K562 (cell line): ENCODE measurements around the gene SAMD13. TPM values are rescaled to one million over a fixed set of nuclear protein-coding genes. Genes with fewer than 3 reads are reported as not detected.

Experiments used
- CHD4 ChIP-seq: fragments of 200-600 bp; sonication (generic); IDR thresholded peaks from 3 replicates; pipeline ENCODE4 v1.6.1; 2012; ENCODE audit warnings: low read depth, mild to moderate bottlenecking, mixed read lengths, low read length, inconsistent platforms; ENCODE audit not compliant: insufficient read depth, insufficient replicate concordance, poor library complexity, severe bottlenecking
- GATAD2A ChIP-seq: fragments of 450-650 bp; IDR thresholded peaks from 2 replicates; pipeline ENCODE4 v1.6.1; 2017
- HCFC1 ChIP-seq: IDR thresholded peaks from 2 replicates; pipeline ENCODE4 v1.6.1; 2012; ENCODE audit warnings: low read depth, low read length, improper control_type of control experiment
- MYNN ChIP-seq, 2 experiments: sonication (generic); formaldehyde crosslinking in 1 of 2; IDR thresholded peaks; 2 replicates each; pipeline versions ENCODE4 v1.5.0 to v1.6.1; 2016 to 2020; ENCODE audit warnings: antibody characterized with exemption in 1 of 2, missing genetic modification reagents in 1 of 2
- PPARD ChIP-seq: fragments of 250-450 bp; sonication (Bioruptor Pico); IDR thresholded peaks from 2 replicates; pipeline ENCODE4 v1.8.0; 2022; ENCODE audit warnings: inconsistent platforms, mild to moderate bottlenecking, moderate library complexity
- RFX5 ChIP-seq: IDR thresholded peaks from 2 replicates; pipeline ENCODE4 v1.6.1; 2011; ENCODE audit warnings: low read depth, mild to moderate bottlenecking, improper control_type of control experiment, low read length
- SMAD1 ChIP-seq: fragments of 150-350 bp; IDR thresholded peaks from 2 replicates; pipeline ENCODE4 v1.6.1; 2014; ENCODE audit warnings: low read length, low read depth; ENCODE audit not compliant: partially characterized antibody
- TEAD1 ChIP-seq, 2 experiments: fragments of 450-650 bp in 1 of 2; sonication (generic) in 1 of 2; formaldehyde crosslinking; IDR thresholded peaks; 2 replicates each; pipeline versions ENCODE4 v1.4.0 to v1.8.0; 2020 to 2022; ENCODE audit warnings: mild to moderate bottlenecking in 2 of 2, missing genetic modification reagents in 1 of 2
- ZNF23 ChIP-seq: fragments of 250-450 bp; sonication (Bioruptor Pico); IDR thresholded peaks from 2 replicates; pipeline ENCODE4 v1.4.0; 2020; ENCODE audit warnings: mild to moderate bottlenecking
- ZNF436 ChIP-seq: fragments of 250-450, 450-650 bp; sonication (Bioruptor Pico); formaldehyde crosslinking; IDR thresholded peaks from 2 replicates; pipeline ENCODE4 v1.7.0; 2020; ENCODE audit warnings: mild to moderate bottlenecking
- ZNF551 ChIP-seq: fragments of 250-450 bp; sonication (Bioruptor Pico); IDR thresholded peaks from 2 replicates; pipeline ENCODE4 v1.5.0; 2021; ENCODE audit warnings: mild to moderate bottlenecking, moderate library complexity
- ZNF584 ChIP-seq: fragments of 200-800 bp; sonication (Bioruptor generic); IDR thresholded peaks from 2 replicates; pipeline ENCODE4 v1.6.1; 2016; ENCODE audit warnings: low read depth, mild to moderate bottlenecking, missing genetic modification characterization, missing compliant biosample characterization
- ZNF589 ChIP-seq: fragments of 200-800 bp; sonication (Bioruptor generic); IDR thresholded peaks from 2 replicates; pipeline ENCODE4 v1.6.1; 2016; ENCODE audit warnings: low read depth, missing genetic modification characterization, missing compliant biosample characterization
- polyA plus RNA-seq, 8 experiments: library from polyadenylated mRNA; depleted of rRNA in 4 of 8; stranded (reverse) in 5 of 8; unstranded in 3 of 8; fragments of >200 nt; fragmentation: Nextera tagmentation in 2 of 8; fragmentation: Illumina TruSeq in 1 of 8; extraction: Ambion mirVana in 2 of 8; extraction: Trizol in 1 of 8; gene quantifications; 2 replicates each; pipeline versions ENCODE4 v1.2.1 to v1.2.3, GENCODE V29; 2011 to 2014; ENCODE audit warnings: inconsistent platforms in 1 of 8, missing spikeins in 1 of 8
- total RNA-seq, 7 experiments: library from RNA; depleted of rRNA in 6 of 7; stranded (reverse); fragments of >200 nt in 6 of 7; fragmentation: Illumina TruSeq in 2 of 7; extraction: Trizol in 2 of 7; gene quantifications; 2 replicates each; pipeline versions ENCODE4 v1.2.1 to v1.2.3, GENCODE V29; 2011 to 2021; ENCODE audit warnings: low replicate concordance in 1 of 7
- TF ChIP-seq, protein P1 (sequence below): fragments of 450-650 bp; formaldehyde crosslinking; IDR thresholded peaks from 2 replicates; pipeline ENCODE4 v1.4.0; 2022; ENCODE audit warnings: mild to moderate bottlenecking, moderate library complexity
- TF ChIP-seq, protein P2 (sequence below): fragments of 450-650 bp; formaldehyde crosslinking; IDR thresholded peaks from 2 replicates; pipeline ENCODE4 v1.4.0; 2020; ENCODE audit warnings: mild to moderate bottlenecking, moderate library complexity
- TF ChIP-seq, protein P3 (sequence below), 2 experiments: fragments of 450-650 bp; IDR thresholded peaks; 2 replicates each; pipeline ENCODE4 v1.6.1; 2018; ENCODE audit warnings: mild to moderate bottlenecking in 2 of 2, low read depth in 1 of 2; ENCODE audit not compliant: partially characterized antibody in 2 of 2
- TF ChIP-seq, protein P4 (sequence below): fragments of 250-450 bp; sonication (Bioruptor Pico); IDR thresholded peaks from 2 replicates; pipeline ENCODE4 v1.8.0; 2022; ENCODE audit warnings: inconsistent platforms, mild to moderate bottlenecking, moderate library complexity, borderline replicate concordance
- TF ChIP-seq, protein P5 (sequence below), 2 experiments: fragments of 200-800 bp in 1 of 2; sonication (Bioruptor generic) in 1 of 2; sonication (generic) in 1 of 2; formaldehyde crosslinking in 1 of 2; IDR thresholded peaks in 1 of 2; conservative IDR thresholded peaks in 1 of 2; 2 replicates each; pipeline versions ENCODE4 v1.5.0 to v1.6.1; 2016 to 2020; ENCODE audit warnings: missing compliant biosample characterization in 1 of 2, missing genetic modification characterization in 1 of 2, missing genetic modification reagents in 1 of 2

SAMD13 gene
- total and polyA plus RNA-seq, 9 of the 15 experiments (the other 6 are each of a cell fraction or from before 2014, with no cell fraction given): 0.78 to 2.7 (median 1.00) TPM

DNA sequence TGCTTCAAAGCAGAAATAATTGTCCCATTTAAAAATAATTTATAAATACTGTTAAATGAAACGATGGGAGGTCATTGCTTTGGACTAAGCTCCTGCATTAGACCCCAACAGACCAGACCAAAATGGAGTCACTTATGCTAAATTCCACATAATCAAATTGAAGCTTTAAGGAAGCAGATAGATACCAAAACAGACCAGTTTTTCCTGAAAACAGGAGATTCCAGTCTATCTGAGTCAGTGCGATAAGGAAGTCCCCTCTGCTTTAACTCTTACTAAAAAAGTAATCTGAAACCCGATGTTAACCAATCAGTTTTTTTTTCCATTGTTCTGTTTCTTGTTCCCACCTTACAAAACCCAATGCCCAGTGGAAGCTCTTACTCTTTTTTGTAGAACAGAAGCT is 80.6 kb downstream of the SAMD13 start (continued):
- TF ChIP-seq ZNF23 (CRISPR knock-in tag) (no peak), RFX5 (no peak), ZNF584 (no peak), ZNF551 (CRISPR knock-in tag) (no peak), MYNN (IDR thresholded peaks at IDR 0.05) (no peak), MYNN (CRISPR knock-in tag; IDR thresholded peaks at IDR 0.05) (no peak), CHD4 (no peak), ZNF436 (CRISPR knock-in tag) (no peak), SMAD1 (no peak), PPARD (CRISPR knock-in tag) (no peak), HCFC1 (no peak), ZNF589 (CRISPR knock-in tag) (0 out of 2 replicates have a peak, but pooled peaks have one; percentile 50), GATAD2A (no peak), TEAD1 (CRISPR knock-in tag; IDR thresholded peaks at IDR 0.05) (0 out of 4 replicates have a peak, but pooled peaks of 1 of the 2 experiments have one; percentile 64)
- TF ChIP-seq, protein P1, sequence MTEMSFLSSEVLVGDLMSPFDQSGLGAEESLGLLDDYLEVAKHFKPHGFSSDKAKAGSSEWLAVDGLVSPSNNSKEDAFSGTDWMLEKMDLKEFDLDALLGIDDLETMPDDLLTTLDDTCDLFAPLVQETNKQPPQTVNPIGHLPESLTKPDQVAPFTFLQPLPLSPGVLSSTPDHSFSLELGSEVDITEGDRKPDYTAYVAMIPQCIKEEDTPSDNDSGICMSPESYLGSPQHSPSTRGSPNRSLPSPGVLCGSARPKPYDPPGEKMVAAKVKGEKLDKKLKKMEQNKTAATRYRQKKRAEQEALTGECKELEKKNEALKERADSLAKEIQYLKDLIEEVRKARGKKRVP: 0 out of 2 replicates have a peak, but pooled peaks have one; percentile 21
- TF ChIP-seq, protein P2, sequence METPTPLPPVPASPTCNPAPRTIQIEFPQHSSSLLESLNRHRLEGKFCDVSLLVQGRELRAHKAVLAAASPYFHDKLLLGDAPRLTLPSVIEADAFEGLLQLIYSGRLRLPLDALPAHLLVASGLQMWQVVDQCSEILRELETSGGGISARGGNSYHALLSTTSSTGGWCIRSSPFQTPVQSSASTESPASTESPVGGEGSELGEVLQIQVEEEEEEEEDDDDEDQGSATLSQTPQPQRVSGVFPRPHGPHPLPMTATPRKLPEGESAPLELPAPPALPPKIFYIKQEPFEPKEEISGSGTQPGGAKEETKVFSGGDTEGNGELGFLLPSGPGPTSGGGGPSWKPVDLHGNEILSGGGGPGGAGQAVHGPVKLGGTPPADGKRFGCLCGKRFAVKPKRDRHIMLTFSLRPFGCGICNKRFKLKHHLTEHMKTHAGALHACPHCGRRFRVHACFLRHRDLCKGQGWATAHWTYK (CRISPR knock-in tag): no peak
- TF ChIP-seq, protein P3, sequence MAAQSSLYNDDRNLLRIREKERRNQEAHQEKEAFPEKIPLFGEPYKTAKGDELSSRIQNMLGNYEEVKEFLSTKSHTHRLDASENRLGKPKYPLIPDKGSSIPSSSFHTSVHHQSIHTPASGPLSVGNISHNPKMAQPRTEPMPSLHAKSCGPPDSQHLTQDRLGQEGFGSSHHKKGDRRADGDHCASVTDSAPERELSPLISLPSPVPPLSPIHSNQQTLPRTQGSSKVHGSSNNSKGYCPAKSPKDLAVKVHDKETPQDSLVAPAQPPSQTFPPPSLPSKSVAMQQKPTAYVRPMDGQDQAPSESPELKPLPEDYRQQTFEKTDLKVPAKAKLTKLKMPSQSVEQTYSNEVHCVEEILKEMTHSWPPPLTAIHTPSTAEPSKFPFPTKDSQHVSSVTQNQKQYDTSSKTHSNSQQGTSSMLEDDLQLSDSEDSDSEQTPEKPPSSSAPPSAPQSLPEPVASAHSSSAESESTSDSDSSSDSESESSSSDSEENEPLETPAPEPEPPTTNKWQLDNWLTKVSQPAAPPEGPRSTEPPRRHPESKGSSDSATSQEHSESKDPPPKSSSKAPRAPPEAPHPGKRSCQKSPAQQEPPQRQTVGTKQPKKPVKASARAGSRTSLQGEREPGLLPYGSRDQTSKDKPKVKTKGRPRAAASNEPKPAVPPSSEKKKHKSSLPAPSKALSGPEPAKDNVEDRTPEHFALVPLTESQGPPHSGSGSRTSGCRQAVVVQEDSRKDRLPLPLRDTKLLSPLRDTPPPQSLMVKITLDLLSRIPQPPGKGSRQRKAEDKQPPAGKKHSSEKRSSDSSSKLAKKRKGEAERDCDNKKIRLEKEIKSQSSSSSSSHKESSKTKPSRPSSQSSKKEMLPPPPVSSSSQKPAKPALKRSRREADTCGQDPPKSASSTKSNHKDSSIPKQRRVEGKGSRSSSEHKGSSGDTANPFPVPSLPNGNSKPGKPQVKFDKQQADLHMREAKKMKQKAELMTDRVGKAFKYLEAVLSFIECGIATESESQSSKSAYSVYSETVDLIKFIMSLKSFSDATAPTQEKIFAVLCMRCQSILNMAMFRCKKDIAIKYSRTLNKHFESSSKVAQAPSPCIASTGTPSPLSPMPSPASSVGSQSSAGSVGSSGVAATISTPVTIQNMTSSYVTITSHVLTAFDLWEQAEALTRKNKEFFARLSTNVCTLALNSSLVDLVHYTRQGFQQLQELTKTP (IDR thresholded peaks at IDR 0.05; ENCODE audit: low read depth in 1 of 2, partially characterized antibody in 2 of 2): no peak
- TF ChIP-seq, protein P4, sequence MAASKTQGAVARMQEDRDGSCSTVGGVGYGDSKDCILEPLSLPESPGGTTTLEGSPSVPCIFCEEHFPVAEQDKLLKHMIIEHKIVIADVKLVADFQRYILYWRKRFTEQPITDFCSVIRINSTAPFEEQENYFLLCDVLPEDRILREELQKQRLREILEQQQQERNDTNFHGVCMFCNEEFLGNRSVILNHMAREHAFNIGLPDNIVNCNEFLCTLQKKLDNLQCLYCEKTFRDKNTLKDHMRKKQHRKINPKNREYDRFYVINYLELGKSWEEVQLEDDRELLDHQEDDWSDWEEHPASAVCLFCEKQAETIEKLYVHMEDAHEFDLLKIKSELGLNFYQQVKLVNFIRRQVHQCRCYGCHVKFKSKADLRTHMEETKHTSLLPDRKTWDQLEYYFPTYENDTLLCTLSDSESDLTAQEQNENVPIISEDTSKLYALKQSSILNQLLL (CRISPR knock-in tag): no peak
- TF ChIP-seq, protein P5, sequence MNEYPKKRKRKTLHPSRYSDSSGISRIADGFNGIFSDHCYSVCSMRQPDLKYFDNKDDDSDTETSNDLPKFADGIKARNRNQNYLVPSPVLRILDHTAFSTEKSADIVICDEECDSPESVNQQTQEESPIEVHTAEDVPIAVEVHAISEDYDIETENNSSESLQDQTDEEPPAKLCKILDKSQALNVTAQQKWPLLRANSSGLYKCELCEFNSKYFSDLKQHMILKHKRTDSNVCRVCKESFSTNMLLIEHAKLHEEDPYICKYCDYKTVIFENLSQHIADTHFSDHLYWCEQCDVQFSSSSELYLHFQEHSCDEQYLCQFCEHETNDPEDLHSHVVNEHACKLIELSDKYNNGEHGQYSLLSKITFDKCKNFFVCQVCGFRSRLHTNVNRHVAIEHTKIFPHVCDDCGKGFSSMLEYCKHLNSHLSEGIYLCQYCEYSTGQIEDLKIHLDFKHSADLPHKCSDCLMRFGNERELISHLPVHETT (CRISPR knock-in tag; conservative IDR thresholded peaks at IDR 0.05 in 1 of 2, IDR thresholded peaks at IDR 0.05 in 1 of 2): peak in 1 of 2 experiments; percentile 68; a peak in 1 of 4 replicates
